Naive thymus-derived CD8-positive, alpha-beta T cell (primary cell): Measurements from ENCODE around the gene ACOXL. TPM values are rescaled to one million over a fixed set of nuclear protein-coding genes. Genes with fewer than 3 reads are reported as not detected.
"Not testable (repeated sequence)": the region's sequence is repeated elsewhere in the genome, so short reads cannot be mapped to it uniquely, and the experiment has no call there.

Experiments
- ATAC-seq, 2 donors: fragments of 150-1000 bp; cut with Tn5 transposase in 1 of 2; sonication (Bioruptor Pico), chemical (Tn5 transposase) in 1 of 2; 1 replicate in 1 of 2; 2 replicates in 1 of 2; pipeline ENCODE4 v1.10.0; 2021; ENCODE audit warnings: mild to moderate bottlenecking in 2 of 2, moderate library complexity in 2 of 2
- POLR2A ChIA-PET: fragments of 350-600 bp; sonication (Branson Sonifier 250); formaldehyde crosslinking; loops from one replicate; lab custom pipeline; 2021; ENCODE audit warnings: antibody characterized with exemption; lab: Charles Lee
- DNase-seq, 10 donors: peaks; one replicate each; pipeline versions ENCODE4 v3.0.0 to v3.0.0-alpha.2; 2020 to 2022
- H3K27ac Mint-ChIP-seq, 10 donors: one replicate each; pipeline ENCODE4 v1.8.0; 2020 to 2022; ENCODE audit warnings: mild to moderate bottlenecking in 10 of 10, mixed read lengths in 10 of 10, moderate library complexity in 4 of 10, inconsistent platforms in 1 of 10
- H3K27me3 Mint-ChIP-seq, 5 donors: one replicate each; pipeline ENCODE4 v1.8.0; 2021 to 2022; ENCODE audit warnings: mixed read lengths in 5 of 5
- H3K36me3 Mint-ChIP-seq, 3 donors: one replicate each; pipeline ENCODE4 v1.8.0; 2020 to 2022; ENCODE audit warnings: mixed read lengths in 3 of 3, mild to moderate bottlenecking in 2 of 3, inconsistent platforms in 1 of 3
- H3K4me1 Mint-ChIP-seq, 4 donors: one replicate each; pipeline ENCODE4 v1.8.0; 2021 to 2022; ENCODE audit warnings: mixed read lengths in 4 of 4
- H3K4me3 Mint-ChIP-seq, 10 donors: one replicate each; pipeline ENCODE4 v1.8.0; 2020 to 2022; ENCODE audit warnings: mild to moderate bottlenecking in 10 of 10, mixed read lengths in 10 of 10, moderate library complexity in 6 of 10, inconsistent platforms in 1 of 10
- H3K9me3 Mint-ChIP-seq, 9 donors: one replicate each; pipeline ENCODE4 v1.8.0; 2020 to 2022; ENCODE audit warnings: mixed read lengths in 9 of 9, mild to moderate bottlenecking in 3 of 9, inconsistent platforms in 1 of 9, moderate library complexity in 1 of 9
- polyA plus RNA-seq, 3 donors: library from polyadenylated mRNA; unstranded; fragments of 300-500 nt; fragmentation: Illumina TruSeq; gene quantifications; one replicate each; pipeline ENCODE4 v1.2.3, GENCODE V29; 2021
- total RNA-seq, 8 experiments: library from RNA in 2 of 8; stranded (reverse) in 2 of 8; gene quantifications; one replicate each; pipeline ENCODE4 v1.2.3 and lab custom pipeline; 2021 to 2026

ACOXL gene
- total and polyA plus RNA-seq, 5 experiments from 2014 or later: not detected

- DNase-seq (no peak), ATAC-seq (no peak)
- Mint-ChIP-seq H3K27ac (no peak overlapping the region), H3K9me3 (peaks cover 0 to 36% (median 20%) of the 10 kb centered on the region in 9 donors), H3K4me1 (peaks cover 0 to 7% (median 0%) of the 10 kb centered on the region in 4 donors), H3K27me3 (peaks cover 0 to 3% (median 0%) of the 10 kb centered on the region in 5 donors), H3K4me3 (no peak overlapping the region), H3K36me3 (peaks cover 0 to 25% (median 5%) of the 10 kb centered on the region in 3 donors)
- POLR2A ChIA-PET: no interaction called here
Observed at GRCh38 chr2:111072220-111072871, 340.0 kb downstream of the ACOXL start.

DNA sequence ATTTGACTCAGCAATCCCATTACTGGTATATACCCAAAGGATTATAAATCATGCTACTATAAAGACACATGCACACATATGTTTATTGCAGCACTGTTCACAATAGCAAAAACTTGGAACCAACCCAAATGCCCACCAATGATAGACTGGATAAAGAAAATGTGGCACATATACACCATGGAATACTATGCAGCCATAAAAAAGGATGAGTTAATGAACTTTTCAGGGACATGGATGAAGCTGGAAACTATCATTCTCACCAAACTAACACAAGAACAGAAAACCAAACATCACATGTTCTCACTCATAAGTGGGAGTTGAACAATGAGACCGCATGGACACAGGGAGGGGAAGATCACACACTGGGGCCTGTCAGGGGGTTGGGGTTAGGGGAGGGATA lies 350.3 kb downstream of the ACOXL start:
- H3K9me3 Mint-ChIP-seq, POLR2A ChIA-PET: not testable (repeated sequence)

DNA sequence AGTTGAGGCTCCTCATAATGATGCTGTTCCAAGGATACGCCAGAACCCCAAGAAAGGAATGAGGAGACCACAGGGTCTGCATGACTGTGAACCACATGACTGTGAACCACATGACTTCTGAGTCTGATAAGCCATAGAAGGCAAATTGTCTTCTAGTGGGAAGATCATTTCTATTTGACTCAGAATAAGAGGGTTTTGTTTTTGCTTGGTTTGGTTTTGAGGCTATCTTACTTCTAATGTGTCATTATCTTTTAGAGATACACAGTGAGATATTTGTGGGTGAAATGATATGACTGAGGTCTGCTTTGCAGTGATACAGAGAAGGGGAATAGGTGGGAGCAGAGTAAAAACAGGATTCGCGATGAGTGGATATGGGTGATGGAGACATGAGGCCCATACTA lies 359.4 kb downstream of the ACOXL start:
- POLR2A ChIA-PET: no interaction called here
- DNase-seq: no peak
- Mint-ChIP-seq H3K27me3 (peaks cover 0 to 5% (median 3%) of the 10 kb centered on the region in 5 donors), H3K36me3 (no peaks in the 10 kb centered on the region), H3K27ac (no peak overlapping the region), H3K9me3 (no peaks in the 10 kb centered on the region), H3K4me1 (no peaks in the 10 kb centered on the region), H3K4me3 (no peak overlapping the region)
- no peak for ATAC-seq

More for the DNA sequence above, 350.3 kb downstream of the ACOXL start:
- H3K4me3 Mint-ChIP-seq, ATAC-seq, H3K27ac Mint-ChIP-seq, H3K36me3 Mint-ChIP-seq, DNase-seq: not testable (repeated sequence)
- Mint-ChIP-seq H3K4me1 (peaks cover 8 to 20% (median 13%) of the 10 kb centered on the region in 4 donors), H3K27me3 (peaks cover 8 to 18% (median 14%) of the 10 kb centered on the region in 5 donors)

DNA sequence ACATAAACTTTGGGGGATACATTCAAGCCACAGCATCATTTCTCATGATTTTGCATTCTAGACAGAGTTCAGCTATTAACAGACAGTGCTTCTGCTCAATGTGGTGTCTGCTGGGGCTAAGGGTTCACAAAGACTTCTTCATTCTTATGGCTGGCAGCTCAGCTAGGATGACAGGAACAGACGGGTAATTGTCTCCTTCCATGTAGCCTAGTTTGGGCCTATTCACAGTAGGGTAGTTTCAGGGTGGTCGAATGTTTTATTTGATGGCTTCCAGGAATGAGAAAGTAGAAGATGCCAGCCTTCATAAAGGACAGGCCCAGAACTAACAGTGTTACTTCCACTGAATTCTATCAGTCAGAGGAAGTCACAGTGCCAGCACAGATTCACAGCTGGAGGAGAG lies 362.3 kb downstream of the ACOXL start:
- no peak overlapping the region for H3K4me3 Mint-ChIP-seq
- H3K4me1 Mint-ChIP-seq: peaks cover 0 to under 1% (median 0%) of the 10 kb centered on the region in 4 donors
- DNase-seq (no peak), ATAC-seq (no peak)
- H3K36me3 Mint-ChIP-seq: no peaks in the 10 kb centered on the region
- H3K27me3 Mint-ChIP-seq: peaks cover 0 to 5% (median 3%) of the 10 kb centered on the region in 5 donors
- no peak overlapping the region for H3K27ac Mint-ChIP-seq
- H3K9me3 Mint-ChIP-seq: no peaks in the 10 kb centered on the region
- POLR2A ChIA-PET: no interaction called here

DNA sequence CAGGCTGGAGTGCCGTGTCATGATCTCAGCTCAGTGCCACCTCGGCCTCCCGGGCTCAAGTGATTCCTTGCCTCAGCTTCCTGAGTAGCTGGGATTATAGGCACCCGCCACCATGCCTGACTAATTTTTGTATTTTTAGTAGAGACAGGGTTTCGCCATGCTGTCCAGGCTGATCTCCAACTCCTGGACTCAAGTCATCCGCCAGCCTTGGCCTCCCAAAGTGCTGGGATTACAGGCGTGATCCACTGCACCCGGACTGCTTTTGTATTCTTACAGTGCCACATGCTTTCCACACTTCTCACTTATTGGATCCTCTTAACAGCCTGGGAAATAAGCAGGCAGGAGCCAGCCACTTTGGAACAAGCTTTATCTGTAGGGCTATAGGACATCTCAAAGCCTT lies 363.1 kb downstream of the ACOXL start:
- no peak overlapping the region for H3K4me3 Mint-ChIP-seq
- no peak for ATAC-seq

DNA sequence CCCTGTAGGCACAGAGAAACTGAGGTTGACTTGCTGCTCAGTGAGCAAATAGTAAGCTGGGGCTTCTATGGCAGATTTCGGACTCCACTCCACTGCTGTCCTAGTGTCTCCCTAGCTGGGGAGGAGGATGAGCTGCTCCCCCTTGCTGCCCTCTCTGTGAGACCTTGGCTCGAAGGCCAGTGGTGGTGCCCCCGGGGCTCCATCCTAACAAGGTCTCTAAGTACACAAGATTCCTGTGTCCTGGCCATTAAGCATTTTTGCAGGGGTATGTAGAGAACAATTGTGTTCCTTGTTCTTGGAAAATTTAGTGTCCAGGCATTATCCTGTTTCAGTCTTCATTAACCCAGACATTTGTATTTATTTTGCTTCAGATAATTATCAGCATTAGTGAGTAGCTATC lies 367.0 kb downstream of the ACOXL start:
- H3K4me1 Mint-ChIP-seq: peaks cover 0 to 12% (median 10%) of the 10 kb centered on the region in 4 donors
- DNase-seq: no peak
- H3K27me3 Mint-ChIP-seq: peaks cover 0 to 1% (median 0%) of the 10 kb centered on the region in 5 donors
- POLR2A ChIA-PET: no interaction called here
- no peak overlapping the region for H3K4me3 Mint-ChIP-seq
- no peaks in the 10 kb centered on the region for H3K9me3 Mint-ChIP-seq
- no peak for ATAC-seq
- no peaks in the 10 kb centered on the region for H3K36me3 Mint-ChIP-seq
- H3K27ac Mint-ChIP-seq: no peak overlapping the region

More for the DNA sequence above, 363.1 kb downstream of the ACOXL start:
- H3K4me1 Mint-ChIP-seq: peaks cover 0 to 8% (median 6%) of the 10 kb centered on the region in 4 donors
- no peak overlapping the region for H3K27ac Mint-ChIP-seq
- no peaks in the 10 kb centered on the region for H3K9me3 Mint-ChIP-seq
- POLR2A ChIA-PET: no interaction called here
- H3K27me3 Mint-ChIP-seq: peaks cover 0 to 3% (median 0%) of the 10 kb centered on the region in 5 donors
- no peaks in the 10 kb centered on the region for H3K36me3 Mint-ChIP-seq
- DNase-seq: no peak

DNA sequence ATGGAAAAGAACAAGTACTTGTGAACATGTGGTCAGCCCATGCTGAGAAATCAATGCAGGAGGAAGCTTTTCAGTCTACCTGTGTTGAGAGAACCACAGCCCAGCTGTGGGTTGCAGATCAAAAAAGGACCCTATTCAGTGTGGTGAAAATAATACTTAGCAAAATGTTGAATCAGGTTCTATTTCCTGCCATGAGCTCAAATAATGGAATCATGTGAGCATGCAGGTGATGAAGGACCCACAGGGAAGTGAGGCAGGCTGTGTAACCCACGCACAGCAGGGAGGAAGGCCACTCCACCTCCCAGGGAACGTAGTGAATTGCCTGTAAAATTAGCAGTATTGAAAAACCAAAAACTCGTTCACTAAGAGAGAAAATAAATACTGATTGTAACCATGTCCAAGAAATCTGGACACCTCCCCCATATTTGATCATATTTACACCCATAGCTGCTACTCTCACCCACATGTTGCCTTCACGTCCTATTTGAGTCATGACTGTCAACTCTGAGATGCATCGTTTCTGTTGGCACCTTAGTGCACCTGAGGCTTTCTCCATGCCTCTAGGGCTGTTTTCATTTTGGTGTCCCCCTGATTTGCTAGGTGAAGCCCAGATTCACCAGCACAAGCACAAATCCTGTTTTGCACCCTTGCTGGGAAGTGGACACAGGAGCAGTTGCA lies 367.9 kb downstream of the ACOXL start:
- Mint-ChIP-seq H3K27ac (peak overlapping the region in 1 of 10 donors; percentile 8), H3K27me3 (no peaks in the 10 kb centered on the region), H3K4me3 (no peak overlapping the region), H3K36me3 (no peaks in the 10 kb centered on the region), H3K9me3 (no peaks in the 10 kb centered on the region), H3K4me1 (peaks cover 0 to 12% (median 10%) of the 10 kb centered on the region in 4 donors)
- POLR2A ChIA-PET: no interaction called here
- ATAC-seq: no peak
- no peak for DNase-seq

- POLR2A ChIA-PET: no interaction called here
- no peak for DNase-seq
- Mint-ChIP-seq H3K27ac (peak overlapping the region in 1 of 10 donors; percentile 26), H3K27me3 (no peaks in the 10 kb centered on the region), H3K4me3 (no peak overlapping the region), H3K4me1 (peaks cover 0 to 12% (median 10%) of the 10 kb centered on the region in 4 donors), H3K36me3 (no peaks in the 10 kb centered on the region), H3K9me3 (no peaks in the 10 kb centered on the region)
- no peak for ATAC-seq
Observed at GRCh38 chr2:111100765-111101162, 368.4 kb downstream of the ACOXL start.

GRCh38 chr2:111101592-111101991 lies 369.2 kb downstream of the ACOXL start:
- H3K4me1 Mint-ChIP-seq: peaks cover 0 to 12% (median 10%) of the 10 kb centered on the region in 4 donors
- no peaks in the 10 kb centered on the region for H3K9me3 Mint-ChIP-seq
- POLR2A ChIA-PET: no interaction called here
- ATAC-seq (no peak), DNase-seq (no peak)
- H3K27ac Mint-ChIP-seq: no peak overlapping the region
- H3K36me3 Mint-ChIP-seq: no peaks in the 10 kb centered on the region
- H3K4me3 Mint-ChIP-seq: no peak overlapping the region
- H3K27me3 Mint-ChIP-seq: peaks cover 0 to 5% (median 0%) of the 10 kb centered on the region in 5 donors

- ATAC-seq (no peak), DNase-seq (no peak)
- Mint-ChIP-seq H3K4me3 (no peak overlapping the region), H3K36me3 (no peaks in the 10 kb centered on the region), H3K27me3 (peaks cover 0 to 5% (median 0%) of the 10 kb centered on the region in 5 donors), H3K4me1 (peaks cover 0 to 12% (median 10%) of the 10 kb centered on the region in 4 donors), H3K9me3 (no peaks in the 10 kb centered on the region), H3K27ac (no peak overlapping the region)
- POLR2A ChIA-PET: no interaction called here
Observed at GRCh38 chr2:111102216-111102615, 369.8 kb downstream of the ACOXL start.

DNA sequence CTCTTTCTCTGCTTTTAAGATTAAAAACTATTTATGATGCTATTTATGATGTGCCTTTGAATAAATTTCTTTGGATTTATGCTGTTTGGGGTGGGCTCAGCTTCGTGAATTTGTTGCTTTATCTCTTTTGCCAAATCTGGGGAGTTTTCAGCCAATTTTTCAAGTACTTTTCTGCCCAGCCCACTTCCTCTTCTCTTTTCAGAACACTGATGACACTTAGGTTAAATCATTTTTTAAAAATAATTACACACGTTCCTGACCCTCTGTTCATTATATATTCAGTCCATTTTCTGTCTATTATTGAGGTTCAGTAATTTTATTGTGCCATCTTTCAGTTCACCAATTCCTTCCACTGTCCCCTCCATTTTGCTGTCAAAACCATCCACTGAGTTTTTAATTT lies 373.6 kb downstream of the ACOXL start:
- Mint-ChIP-seq H3K4me3 (no peak overlapping the region), H3K27ac (no peak overlapping the region), H3K9me3 (no peaks in the 10 kb centered on the region), H3K4me1 (peaks cover 0 to under 1% (median 0%) of the 10 kb centered on the region in 4 donors), H3K27me3 (peaks cover 0 to 21% (median 6%) of the 10 kb centered on the region in 5 donors), H3K36me3 (no peaks in the 10 kb centered on the region)
- ATAC-seq: no peak
- POLR2A ChIA-PET: no interaction called here
- no peak for DNase-seq

DNA sequence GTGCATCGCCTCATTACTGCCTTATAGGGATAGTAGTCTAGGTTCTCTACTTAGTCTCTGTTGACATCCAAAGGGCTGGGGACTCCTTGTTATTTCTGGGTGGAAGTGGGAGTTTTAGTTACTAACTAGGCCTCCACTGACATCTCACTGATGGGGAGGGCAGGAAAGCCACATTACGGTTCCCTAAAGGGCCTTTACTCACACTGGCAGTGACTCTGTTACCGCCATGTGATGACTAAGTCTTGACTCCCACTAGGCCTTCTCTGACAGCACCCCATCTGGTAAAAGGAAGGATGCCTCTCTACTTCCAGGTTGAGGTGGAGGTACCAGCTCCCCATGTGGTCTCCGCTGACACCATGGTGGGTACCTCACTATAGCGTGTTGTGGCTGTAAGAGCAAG lies 374.3 kb downstream of the ACOXL start:
- Mint-ChIP-seq H3K27me3 (peaks cover 0 to 21% (median 6%) of the 10 kb centered on the region in 5 donors), H3K9me3 (no peaks in the 10 kb centered on the region), H3K36me3 (no peaks in the 10 kb centered on the region), H3K27ac (no peak overlapping the region), H3K4me1 (peaks cover 0 to 5% (median 0%) of the 10 kb centered on the region in 4 donors), H3K4me3 (no peak overlapping the region)
- POLR2A ChIA-PET: no interaction called here
- DNase-seq: no peak
- no peak for ATAC-seq

DNA sequence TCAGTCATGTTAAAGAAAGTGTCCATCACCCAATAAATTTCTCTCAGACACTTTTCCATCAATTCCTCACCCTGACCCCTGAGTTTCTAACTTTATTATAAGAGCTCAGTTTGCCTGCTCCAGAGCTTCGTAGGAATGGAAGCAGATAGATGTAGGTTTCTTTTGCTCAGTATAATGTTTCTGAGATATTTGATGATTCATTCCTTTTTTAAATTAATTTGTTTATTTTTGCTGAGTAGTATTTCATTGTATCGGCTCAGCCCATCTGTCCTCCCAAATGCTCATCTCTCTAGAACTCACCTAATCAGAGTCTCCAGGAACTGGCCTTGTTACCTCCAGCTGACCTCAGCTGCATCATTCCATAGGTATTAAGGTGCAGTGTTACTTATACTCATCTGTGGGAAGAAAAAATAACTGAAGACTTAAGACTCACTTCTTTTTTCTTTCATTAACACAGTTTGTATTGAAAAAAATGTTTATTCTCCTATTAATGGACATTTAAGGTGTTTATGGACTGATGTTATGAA lies 376.4 kb downstream of the ACOXL start:
- Mint-ChIP-seq H3K27me3 (peaks cover 0 to 29% (median 10%) of the 10 kb centered on the region in 5 donors), H3K27ac (no peak overlapping the region), H3K4me3 (no peak overlapping the region), H3K36me3 (no peaks in the 10 kb centered on the region), H3K9me3 (no peaks in the 10 kb centered on the region), H3K4me1 (peaks cover 0 to 5% (median 0%) of the 10 kb centered on the region in 4 donors)
- POLR2A ChIA-PET: no interaction called here
- DNase-seq: no peak
- ATAC-seq: no peak
